IMR-90 (cell line): ENCODE results near the gene RSRC2.

Experiments
- BHLHE40 ChIP-seq: fragments of 150-350 bp; IDR thresholded peaks from 2 replicates; pipeline ENCODE4 v1.6.1; 2016; ENCODE audit warnings: mild to moderate bottlenecking, low read depth, low read length
- MXI1 ChIP-seq: IDR thresholded peaks from 2 replicates; pipeline ENCODE4 v1.6.1; 2012; ENCODE audit warnings: low read depth, mild to moderate bottlenecking, low read length, moderate library complexity, borderline replicate concordance
- NFE2L2 ChIP-seq: fragments of 150-350 bp; IDR thresholded peaks from 2 replicates; pipeline ENCODE4 v1.6.1; 2016; ENCODE audit warnings: low read depth, mild to moderate bottlenecking, low read length
- POLR2A ChIP-seq: IDR thresholded peaks from 2 replicates; pipeline ENCODE4 v1.6.1; 2012; ENCODE audit warnings: mild to moderate bottlenecking, low read depth, low read length
- RAD21 ChIP-seq: IDR thresholded peaks from 2 replicates; pipeline ENCODE4 v1.6.1; 2012; ENCODE audit warnings: low read length, improper control_type of control experiment
- SMC3 ChIP-seq: fragments of 150-350 bp; IDR thresholded peaks from 2 replicates; pipeline ENCODE4 v1.6.1; 2016; ENCODE audit warnings: low read depth, mild to moderate bottlenecking, antibody characterized with exemption, low read length, moderate library complexity
- TF ChIP-seq, protein P1 (sequence below): conservative IDR thresholded peaks from 2 replicates; pipeline ENCODE4 v1.5.1; 2012; ENCODE audit warnings: mild to moderate bottlenecking, low read depth, low read length, improper control_type of control experiment
- TF ChIP-seq, protein P2 (sequence below): fragments of 150-350 bp; IDR thresholded peaks from 2 replicates; pipeline ENCODE4 v1.6.1; 2016; ENCODE audit warnings: low read depth, mild to moderate bottlenecking, low read length, moderate library complexity, borderline replicate concordance

DNA sequence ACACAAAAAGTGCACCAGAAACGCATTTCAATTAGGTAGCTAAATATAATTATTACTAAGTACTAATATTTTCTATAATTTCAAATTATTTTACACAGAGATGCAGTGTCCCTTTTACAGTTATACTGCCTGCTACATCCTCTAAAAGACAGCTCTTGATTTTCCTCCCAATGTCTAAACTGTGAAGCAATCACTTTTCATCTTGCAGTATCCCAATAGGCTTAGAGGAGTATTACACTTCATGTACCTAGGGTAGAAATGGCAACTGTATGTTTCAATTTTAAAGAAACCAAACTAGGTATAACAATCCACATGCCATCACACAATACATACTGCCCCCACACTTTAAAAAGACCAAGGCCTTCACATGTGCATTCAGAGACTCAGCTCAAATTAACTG is 7.3 kb downstream of the RSRC2 start:
- TF ChIP-seq POLR2A (no peak), NFE2L2 (no peak), MXI1 (no peak), RAD21 (no peak), BHLHE40 (no peak), SMC3 (no peak)
- TF ChIP-seq, protein P1, sequence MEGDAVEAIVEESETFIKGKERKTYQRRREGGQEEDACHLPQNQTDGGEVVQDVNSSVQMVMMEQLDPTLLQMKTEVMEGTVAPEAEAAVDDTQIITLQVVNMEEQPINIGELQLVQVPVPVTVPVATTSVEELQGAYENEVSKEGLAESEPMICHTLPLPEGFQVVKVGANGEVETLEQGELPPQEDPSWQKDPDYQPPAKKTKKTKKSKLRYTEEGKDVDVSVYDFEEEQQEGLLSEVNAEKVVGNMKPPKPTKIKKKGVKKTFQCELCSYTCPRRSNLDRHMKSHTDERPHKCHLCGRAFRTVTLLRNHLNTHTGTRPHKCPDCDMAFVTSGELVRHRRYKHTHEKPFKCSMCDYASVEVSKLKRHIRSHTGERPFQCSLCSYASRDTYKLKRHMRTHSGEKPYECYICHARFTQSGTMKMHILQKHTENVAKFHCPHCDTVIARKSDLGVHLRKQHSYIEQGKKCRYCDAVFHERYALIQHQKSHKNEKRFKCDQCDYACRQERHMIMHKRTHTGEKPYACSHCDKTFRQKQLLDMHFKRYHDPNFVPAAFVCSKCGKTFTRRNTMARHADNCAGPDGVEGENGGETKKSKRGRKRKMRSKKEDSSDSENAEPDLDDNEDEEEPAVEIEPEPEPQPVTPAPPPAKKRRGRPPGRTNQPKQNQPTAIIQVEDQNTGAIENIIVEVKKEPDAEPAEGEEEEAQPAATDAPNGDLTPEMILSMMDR, result no peak
- TF ChIP-seq, protein P2, sequence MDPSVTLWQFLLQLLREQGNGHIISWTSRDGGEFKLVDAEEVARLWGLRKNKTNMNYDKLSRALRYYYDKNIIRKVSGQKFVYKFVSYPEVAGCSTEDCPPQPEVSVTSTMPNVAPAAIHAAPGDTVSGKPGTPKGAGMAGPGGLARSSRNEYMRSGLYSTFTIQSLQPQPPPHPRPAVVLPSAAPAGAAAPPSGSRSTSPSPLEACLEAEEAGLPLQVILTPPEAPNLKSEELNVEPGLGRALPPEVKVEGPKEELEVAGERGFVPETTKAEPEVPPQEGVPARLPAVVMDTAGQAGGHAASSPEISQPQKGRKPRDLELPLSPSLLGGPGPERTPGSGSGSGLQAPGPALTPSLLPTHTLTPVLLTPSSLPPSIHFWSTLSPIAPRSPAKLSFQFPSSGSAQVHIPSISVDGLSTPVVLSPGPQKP, result no peak
